ENCODE results near the gene METTL16. TPM values are rescaled to one million over a fixed set of nuclear protein-coding genes. Genes with fewer than 3 reads are reported as not detected.

Gene METTL16
- total and polyA plus RNA-seq, 9 of the 15 experiments (the other 6 are each of a cell fraction or from before 2014, with no cell fraction given) = 12.1 to 30.5 (median 19.8) TPM

GRCh38 chr17:2511462-2512369 lies at the start of gene METTL16 (continued):
- no peak for TF ChIP-seq ZNF146 (CRISPR knock-in tag; IDR thresholded peaks at IDR 0.05; ENCODE audit: unreplicated experiment)
- no peak for TF ChIP-seq ZBTB26 (CRISPR knock-in tag; IDR thresholded peaks at IDR 0.05)
- no peak for TF ChIP-seq CAMTA2 (CRISPR knock-in tag; conservative IDR thresholded peaks at IDR 0.05)
- TF ChIP-seq ZNF551 (CRISPR knock-in tag; IDR thresholded peaks at IDR 0.05) = no peak
- TF ChIP-seq KLF6 (CRISPR knock-in tag; IDR thresholded peaks at IDR 0.05; ENCODE audit: borderline replicate concordance) = no peak
- peak; percentile 80; the same call in 1 of the 2 replicates for TF ChIP-seq NKRF (IDR thresholded peaks at IDR 0.05; ENCODE audit: borderline replicate concordance)
- TF ChIP-seq FIP1L1 (IDR thresholded peaks at IDR 0.05; ENCODE audit: low read depth, low read length, poor library complexity, severe bottlenecking) = no peak
- TF ChIP-seq ZNF212 (CRISPR knock-in tag; IDR thresholded peaks at IDR 0.05) = no peak
- no peak for TF ChIP-seq HMBOX1 (IDR thresholded peaks at IDR 0.05)
- no peak for TF ChIP-seq ZKSCAN8 (CRISPR knock-in tag; IDR thresholded peaks at IDR 0.05)
- TF ChIP-seq ZC3H11A (IDR thresholded peaks at IDR 0.05; ENCODE audit: low read depth, low read length) = no peak
- no peak for TF ChIP-seq CREB5 (CRISPR knock-in tag; IDR thresholded peaks at IDR 0.05)
- peak; percentile 52 for TF ChIP-seq ARHGAP35 (IDR thresholded peaks at IDR 0.05; ENCODE audit: partially characterized antibody)
- TF ChIP-seq TGIF2 (CRISPR knock-in tag; IDR thresholded peaks at IDR 0.05) = 0 out of 2 replicates have a peak, but pooled peaks have one; percentile 39
- no peak for TF ChIP-seq SREBF2 (CRISPR knock-in tag; IDR thresholded peaks at IDR 0.05)
- peak; percentile 59 to 72 for TF ChIP-seq MNT (conservative IDR thresholded peaks at IDR 0.05)
- TF ChIP-seq NFE2 (IDR thresholded peaks at IDR 0.05; ENCODE audit: low read depth) = no peak

Measured in K562 (cell line).